ENCODE results near the gene CCSER1.

DNA sequence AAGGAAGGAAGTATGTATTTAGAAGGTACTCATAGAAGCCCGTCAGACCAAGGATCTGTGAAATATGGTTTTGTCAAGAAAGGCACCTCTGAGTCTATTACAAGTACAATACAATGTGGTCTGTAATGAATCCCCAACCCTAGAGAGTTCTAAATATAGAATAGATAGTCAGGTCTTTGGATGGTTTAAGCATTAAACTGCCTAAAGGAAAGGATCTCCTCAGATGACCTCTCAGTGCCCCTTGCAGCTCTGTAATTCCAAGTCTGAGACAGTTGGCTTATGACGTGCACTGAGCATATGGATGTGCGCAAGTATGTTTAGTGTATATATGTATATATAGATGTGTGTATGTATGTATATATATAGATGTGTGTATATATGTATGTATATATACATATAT, 62.0 kb downstream of the CCSER1 start:
- TF ChIP-seq, protein P1, sequence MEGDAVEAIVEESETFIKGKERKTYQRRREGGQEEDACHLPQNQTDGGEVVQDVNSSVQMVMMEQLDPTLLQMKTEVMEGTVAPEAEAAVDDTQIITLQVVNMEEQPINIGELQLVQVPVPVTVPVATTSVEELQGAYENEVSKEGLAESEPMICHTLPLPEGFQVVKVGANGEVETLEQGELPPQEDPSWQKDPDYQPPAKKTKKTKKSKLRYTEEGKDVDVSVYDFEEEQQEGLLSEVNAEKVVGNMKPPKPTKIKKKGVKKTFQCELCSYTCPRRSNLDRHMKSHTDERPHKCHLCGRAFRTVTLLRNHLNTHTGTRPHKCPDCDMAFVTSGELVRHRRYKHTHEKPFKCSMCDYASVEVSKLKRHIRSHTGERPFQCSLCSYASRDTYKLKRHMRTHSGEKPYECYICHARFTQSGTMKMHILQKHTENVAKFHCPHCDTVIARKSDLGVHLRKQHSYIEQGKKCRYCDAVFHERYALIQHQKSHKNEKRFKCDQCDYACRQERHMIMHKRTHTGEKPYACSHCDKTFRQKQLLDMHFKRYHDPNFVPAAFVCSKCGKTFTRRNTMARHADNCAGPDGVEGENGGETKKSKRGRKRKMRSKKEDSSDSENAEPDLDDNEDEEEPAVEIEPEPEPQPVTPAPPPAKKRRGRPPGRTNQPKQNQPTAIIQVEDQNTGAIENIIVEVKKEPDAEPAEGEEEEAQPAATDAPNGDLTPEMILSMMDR (IDR thresholded peaks at IDR 0.05; ENCODE audit: poor library complexity): no peak
- no peak for TF ChIP-seq EZH2 (IDR thresholded peaks at IDR 0.05; ENCODE audit: borderline replicate concordance)

All from hepatocyte (in vitro differentiated cells).